OCI-LY3 (cell line): ENCODE results near the gene SIRPG.

Source experiments
- H2AFZ ChIP-seq: fragments of 200-600, 300-600 bp; shearing (Covaris generic); 2 replicates; pipeline ENCODE4 v1.6.0; 2014; ENCODE audit warnings: antibody characterized with exemption, low read depth, low read length
- H3K27ac ChIP-seq: fragments of 200-600, 300-600 bp; sonication (generic); 2 replicates; pipeline ENCODE4 v1.5.1; 2014; ENCODE audit warnings: mild to moderate bottlenecking, low read length, moderate library complexity, mixed read lengths
- H3K27me3 ChIP-seq: fragments of 200-600, 300-600 bp; sonication (generic); 2 replicates; pipeline ENCODE4 v1.6.1; 2014; ENCODE audit warnings: low read depth, low read length, mixed read lengths
- H3K36me3 ChIP-seq: fragments of 200-600, 300-600 bp; sonication (generic); replicated peaks from 2 replicates; pipeline ENCODE3; 2014; ENCODE audit warnings: low read depth, low read length, mixed read lengths
- H3K4me1 ChIP-seq: fragments of 300-600, 200-600 bp; sonication (generic); 2 replicates; pipeline ENCODE4 v1.6.1; 2014; ENCODE audit warnings: low read length, mixed read lengths
- H3K4me2 ChIP-seq: fragments of 200-600, 300-600 bp; sonication (generic); 2 replicates; pipeline ENCODE4 v1.6.1; 2014; ENCODE audit warnings: low read length, mixed read lengths
- H3K4me3 ChIP-seq: fragments of 300-600, 200-600 bp; sonication (generic); 2 replicates; pipeline ENCODE4 v1.5.1; 2014; ENCODE audit warnings: antibody characterized with exemption, mild to moderate bottlenecking, low read length, moderate library complexity
- H3K79me2 ChIP-seq: fragments of 300-600, 200-600 bp; shearing (Covaris generic); 2 replicates; pipeline ENCODE4 v1.6.1; 2014; ENCODE audit warnings: mild to moderate bottlenecking, low read length, mixed read lengths
- H3K9ac ChIP-seq: fragments of 300-600, 200-600 bp; shearing (Covaris generic); 2 replicates; pipeline ENCODE4 v1.6.0; 2014; ENCODE audit warnings: mild to moderate bottlenecking, low read length, moderate library complexity
- H3K9me3 ChIP-seq: fragments of 200-600, 300-600 bp; shearing (Covaris generic); 2 replicates; pipeline ENCODE4 v1.6.1; 2014; ENCODE audit warnings: low read length, mixed read lengths; ENCODE audit not compliant: insufficient read depth
- H4K20me1 ChIP-seq: fragments of 200-600, 300-600 bp; sonication (generic); 2 replicates; pipeline ENCODE4 v1.6.1; 2016; ENCODE audit warnings: low read length, mixed read lengths; ENCODE audit not compliant: insufficient read depth
- EZH2phosphoT487 ChIP-seq: fragments of 200-600 bp; shearing (Covaris generic); IDR thresholded peaks from 2 replicates; pipeline ENCODE4 v1.6.1; 2018; ENCODE audit warnings: antibody characterized with exemption, mixed run types, low read depth
- TF ChIP-seq, protein P1 (sequence below): fragments of 200-600, 300-600 bp; sonication (generic); IDR thresholded peaks from 2 replicates; pipeline ENCODE4 v1.5.1; 2014; ENCODE audit warnings: antibody characterized with exemption, low read length, low read depth

The SIRPG gene

GRCh38 chr20:1672728-1673127 lies 15.1 kb upstream of the SIRPG start:
- Histone ChIP-seq H4K20me1 (no peaks in the 10 kb centered on the region), H3K4me2 (no peak overlapping the region), H3K27ac (no peak overlapping the region)

DNA sequence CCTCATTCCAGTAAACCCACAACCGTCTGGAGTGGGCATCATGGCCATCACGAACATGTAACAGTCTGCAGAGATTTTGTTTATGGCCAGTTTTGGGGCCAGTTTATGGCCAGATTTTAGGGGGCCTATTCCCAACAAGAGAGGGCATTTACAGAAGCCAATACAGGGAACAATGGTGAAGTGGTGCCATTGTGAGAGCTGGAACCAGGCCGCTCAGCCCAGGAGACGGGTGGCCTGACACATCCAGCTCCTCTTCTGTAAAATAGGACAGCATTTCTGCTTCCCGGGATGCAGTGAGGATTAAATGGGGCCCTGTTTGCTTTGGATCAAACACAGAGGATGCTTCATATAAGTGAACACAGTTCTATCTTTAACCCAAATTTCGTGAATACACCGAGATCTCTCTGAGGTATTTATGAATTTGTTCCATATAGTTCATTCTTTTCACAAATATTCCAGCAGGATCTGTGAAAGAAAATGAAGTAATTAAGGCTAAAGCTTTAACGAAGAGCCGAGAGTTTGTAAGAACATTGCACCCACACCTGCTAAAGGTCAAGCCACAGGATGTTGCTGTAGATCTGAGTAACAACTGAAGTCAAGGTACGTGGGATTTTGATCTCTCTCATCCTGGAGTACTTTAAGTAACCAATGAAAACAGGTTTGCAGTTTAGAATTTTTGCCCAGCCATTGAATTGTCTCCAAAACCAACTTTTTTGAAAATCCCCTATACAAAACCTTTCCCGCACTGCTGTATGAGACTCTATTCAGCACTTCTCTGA lies 14.5 kb upstream of the SIRPG start:
- no peak overlapping the region for H2AFZ ChIP-seq
- no peaks in the 10 kb centered on the region for H3K9me3 ChIP-seq
- H3K4me1 ChIP-seq: no peaks in the 10 kb centered on the region
- no peak overlapping the region for H3K4me3 ChIP-seq
- no peaks in the 10 kb centered on the region for H3K36me3 ChIP-seq
- TF ChIP-seq, protein P1, sequence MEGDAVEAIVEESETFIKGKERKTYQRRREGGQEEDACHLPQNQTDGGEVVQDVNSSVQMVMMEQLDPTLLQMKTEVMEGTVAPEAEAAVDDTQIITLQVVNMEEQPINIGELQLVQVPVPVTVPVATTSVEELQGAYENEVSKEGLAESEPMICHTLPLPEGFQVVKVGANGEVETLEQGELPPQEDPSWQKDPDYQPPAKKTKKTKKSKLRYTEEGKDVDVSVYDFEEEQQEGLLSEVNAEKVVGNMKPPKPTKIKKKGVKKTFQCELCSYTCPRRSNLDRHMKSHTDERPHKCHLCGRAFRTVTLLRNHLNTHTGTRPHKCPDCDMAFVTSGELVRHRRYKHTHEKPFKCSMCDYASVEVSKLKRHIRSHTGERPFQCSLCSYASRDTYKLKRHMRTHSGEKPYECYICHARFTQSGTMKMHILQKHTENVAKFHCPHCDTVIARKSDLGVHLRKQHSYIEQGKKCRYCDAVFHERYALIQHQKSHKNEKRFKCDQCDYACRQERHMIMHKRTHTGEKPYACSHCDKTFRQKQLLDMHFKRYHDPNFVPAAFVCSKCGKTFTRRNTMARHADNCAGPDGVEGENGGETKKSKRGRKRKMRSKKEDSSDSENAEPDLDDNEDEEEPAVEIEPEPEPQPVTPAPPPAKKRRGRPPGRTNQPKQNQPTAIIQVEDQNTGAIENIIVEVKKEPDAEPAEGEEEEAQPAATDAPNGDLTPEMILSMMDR: no peak
- no peak for TF ChIP-seq EZH2phosphoT487
- no peak overlapping the region for H3K4me2 ChIP-seq
- no peak overlapping the region for H3K9ac ChIP-seq
- no peaks in the 10 kb centered on the region for H4K20me1 ChIP-seq
- H3K27me3 ChIP-seq: peaks cover 27% of the 10 kb centered on the region
- no peaks in the 10 kb centered on the region for H3K79me2 ChIP-seq
- no peak overlapping the region for H3K27ac ChIP-seq

More at GRCh38 chr20:1672728-1673127, 15.1 kb upstream of the SIRPG start:
- no peak overlapping the region for H3K9ac ChIP-seq
- H3K36me3 ChIP-seq: no peaks in the 10 kb centered on the region
- H3K4me1 ChIP-seq: no peaks in the 10 kb centered on the region
- peaks cover 33% of the 10 kb centered on the region for H3K27me3 ChIP-seq
- no peaks in the 10 kb centered on the region for H3K79me2 ChIP-seq
- TF ChIP-seq, protein P1: no peak
- no peak for TF ChIP-seq EZH2phosphoT487
- no peak overlapping the region for H2AFZ ChIP-seq
- H3K9me3 ChIP-seq: no peaks in the 10 kb centered on the region
- no peak overlapping the region for H3K4me3 ChIP-seq

GRCh38 chr20:1669304-1669703 lies 11.7 kb upstream of the SIRPG start:
- Histone ChIP-seq H3K9me3 (no peaks in the 10 kb centered on the region), H3K27me3 (0 out of 2 replicates have a peak, but pooled peaks cover 13% of the 10 kb centered on the region), H3K27ac (no peak overlapping the region), H2AFZ (no peak overlapping the region), H3K9ac (no peak overlapping the region), H3K4me2 (no peak overlapping the region), H3K36me3 (no peaks in the 10 kb centered on the region), H3K4me3 (no peak overlapping the region), H3K79me2 (no peaks in the 10 kb centered on the region), H4K20me1 (no peaks in the 10 kb centered on the region), H3K4me1 (no peaks in the 10 kb centered on the region)
- TF ChIP-seq EZH2phosphoT487: no peak
- TF ChIP-seq, protein P1: no peak

- no peak overlapping the region for H3K4me2 ChIP-seq
- no peaks in the 10 kb centered on the region for H3K9me3 ChIP-seq
- H3K27ac ChIP-seq: no peak overlapping the region
- no peak for TF ChIP-seq EZH2phosphoT487
- TF ChIP-seq, protein P1: no peak
- H4K20me1 ChIP-seq: no peaks in the 10 kb centered on the region
- no peak overlapping the region for H2AFZ ChIP-seq
- no peaks in the 10 kb centered on the region for H3K79me2 ChIP-seq
- H3K9ac ChIP-seq: no peak overlapping the region
- no peak overlapping the region for H3K4me3 ChIP-seq
- no peaks in the 10 kb centered on the region for H3K4me1 ChIP-seq
- no peaks in the 10 kb centered on the region for H3K36me3 ChIP-seq
- 0 out of 2 replicates have a peak, but pooled peaks cover 13% of the 10 kb centered on the region for H3K27me3 ChIP-seq
Measured at GRCh38 chr20:1667502-1668085, 10.0 kb upstream of the SIRPG start.
